Activated B cell treated with CpG ODN at 0.5 μM for 24 hours (primary cell): Measurements from ENCODE around the gene EEA1. TPM values are rescaled to one million over a fixed set of nuclear protein-coding genes. Genes with fewer than 3 reads are reported as not detected.

Source experiments
- ATAC-seq: fragments of 200-7000 bp; cut with Tn5 transposase; one replicate; pipeline ENCODE4 v1.10.0; 2021; ENCODE audit warnings: low read depth, mild to moderate bottlenecking, moderate library complexity
- CTCF ChIA-PET: fragments of 350-600 bp; sonication (Branson Sonifier 250); formaldehyde crosslinking; loops from one replicate; lab custom pipeline; 2021; ENCODE audit warnings: antibody characterized with exemption; lab: Charles Lee
- POLR2A ChIA-PET: fragments of 350-600 bp; sonication (Branson Sonifier 250); formaldehyde crosslinking; loops from one replicate; lab custom pipeline; 2021; ENCODE audit warnings: antibody characterized with exemption; lab: Charles Lee
- DNase-seq: peaks from one replicate; pipeline ENCODE4 v3.0.0; 2022
- H3K27ac Mint-ChIP-seq: one replicate; pipeline ENCODE4 v1.8.0; 2020; ENCODE audit warnings: mixed read lengths
- H3K27me3 Mint-ChIP-seq: one replicate; pipeline ENCODE4 v1.8.0; 2021; ENCODE audit warnings: mixed read lengths
- H3K36me3 Mint-ChIP-seq: one replicate; pipeline ENCODE4 v1.8.0; 2021; ENCODE audit warnings: low read depth, mixed read lengths
- H3K4me1 Mint-ChIP-seq: one replicate; pipeline ENCODE4 v1.8.0; 2021; ENCODE audit warnings: mixed read lengths
- H3K4me3 Mint-ChIP-seq: one replicate; pipeline ENCODE4 v1.8.0; 2020; ENCODE audit warnings: mild to moderate bottlenecking, mixed read lengths
- H3K9me3 Mint-ChIP-seq: one replicate; pipeline ENCODE4 v1.8.0; 2020; ENCODE audit warnings: mixed read lengths
- intact Hi-C: fragments of 100-400 bp; cut with micrococcal nuclease; formaldehyde crosslinking; loops from one replicate; pipeline ENCODE4 v1.15.1; 2024
- total RNA-seq: library from RNA; stranded (reverse); gene quantifications from 2 replicates; pipeline ENCODE4 v1.2.3, GENCODE V29; 2022
- TF ChIP-seq, protein P1 (sequence below): fragments of 200-600 bp; IDR thresholded peaks from one replicate; pipeline ENCODE4 v1.8.0; 2022; ENCODE audit warnings: antibody characterized with exemption, mild to moderate bottlenecking

The EEA1 gene
- total RNA-seq, 1 donor from 2014 or later, result 22.6 TPM

DNA sequence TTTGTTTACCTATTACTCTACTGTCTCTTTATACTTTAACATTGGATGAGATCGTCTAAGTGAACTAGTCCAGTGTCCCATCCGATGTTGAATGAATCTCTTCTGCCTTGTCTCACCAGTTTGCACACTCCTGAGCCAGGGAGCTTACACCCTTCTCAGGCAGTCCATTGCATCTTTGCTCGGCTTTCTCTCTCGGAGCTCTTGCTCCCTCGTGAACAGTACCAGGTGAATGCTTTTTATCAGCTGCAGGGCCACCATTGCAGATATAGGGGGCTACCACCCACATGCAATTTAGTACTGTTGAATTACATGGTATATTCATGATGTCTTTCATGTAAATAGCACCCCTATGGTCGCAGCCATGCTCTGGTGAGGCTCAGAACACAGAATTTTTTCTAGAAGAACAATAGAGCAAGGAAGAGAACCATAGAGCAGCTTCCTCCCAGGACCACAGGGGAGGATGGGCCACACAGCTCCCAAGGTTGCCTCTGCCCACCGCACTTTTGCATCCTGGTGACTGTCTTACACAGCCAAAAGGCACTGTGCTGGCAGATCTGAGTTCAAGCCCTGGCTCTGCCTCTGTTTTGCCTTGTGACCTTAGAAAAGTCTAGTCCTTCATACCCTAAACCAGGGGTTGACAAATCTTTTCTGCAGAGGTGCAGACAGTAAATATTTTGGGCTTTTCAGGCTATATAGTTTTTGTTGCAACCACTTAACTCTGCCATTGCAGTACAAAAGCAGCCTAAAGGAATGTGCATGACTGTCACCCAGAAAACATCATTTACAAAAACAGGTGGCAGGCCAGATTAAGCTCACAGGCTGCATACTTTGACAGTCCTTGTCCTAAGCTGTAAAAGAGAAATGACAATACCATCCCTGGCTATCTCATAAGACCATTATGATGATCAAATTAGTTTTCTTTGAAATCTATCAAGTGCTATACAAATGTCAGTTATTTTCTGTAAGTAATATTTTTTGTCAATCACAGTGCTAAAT is 190.9 kb downstream of the EEA1 start:
- Mint-ChIP-seq H3K27me3 (no peaks in the 10 kb centered on the region), H3K4me1 (no peaks in the 10 kb centered on the region), H3K36me3 (peaks cover 19% of the 10 kb centered on the region), H3K9me3 (no peaks in the 10 kb centered on the region), H3K27ac (no peak overlapping the region), H3K4me3 (no peak overlapping the region)
- DNase-seq (no peak), ATAC-seq (no peak)
- POLR2A ChIA-PET, result no interaction called here
- intact Hi-C loops, result no loop called here
- CTCF ChIA-PET, result no interaction called here
- TF ChIP-seq, protein P1, sequence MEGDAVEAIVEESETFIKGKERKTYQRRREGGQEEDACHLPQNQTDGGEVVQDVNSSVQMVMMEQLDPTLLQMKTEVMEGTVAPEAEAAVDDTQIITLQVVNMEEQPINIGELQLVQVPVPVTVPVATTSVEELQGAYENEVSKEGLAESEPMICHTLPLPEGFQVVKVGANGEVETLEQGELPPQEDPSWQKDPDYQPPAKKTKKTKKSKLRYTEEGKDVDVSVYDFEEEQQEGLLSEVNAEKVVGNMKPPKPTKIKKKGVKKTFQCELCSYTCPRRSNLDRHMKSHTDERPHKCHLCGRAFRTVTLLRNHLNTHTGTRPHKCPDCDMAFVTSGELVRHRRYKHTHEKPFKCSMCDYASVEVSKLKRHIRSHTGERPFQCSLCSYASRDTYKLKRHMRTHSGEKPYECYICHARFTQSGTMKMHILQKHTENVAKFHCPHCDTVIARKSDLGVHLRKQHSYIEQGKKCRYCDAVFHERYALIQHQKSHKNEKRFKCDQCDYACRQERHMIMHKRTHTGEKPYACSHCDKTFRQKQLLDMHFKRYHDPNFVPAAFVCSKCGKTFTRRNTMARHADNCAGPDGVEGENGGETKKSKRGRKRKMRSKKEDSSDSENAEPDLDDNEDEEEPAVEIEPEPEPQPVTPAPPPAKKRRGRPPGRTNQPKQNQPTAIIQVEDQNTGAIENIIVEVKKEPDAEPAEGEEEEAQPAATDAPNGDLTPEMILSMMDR, result no peak

DNA sequence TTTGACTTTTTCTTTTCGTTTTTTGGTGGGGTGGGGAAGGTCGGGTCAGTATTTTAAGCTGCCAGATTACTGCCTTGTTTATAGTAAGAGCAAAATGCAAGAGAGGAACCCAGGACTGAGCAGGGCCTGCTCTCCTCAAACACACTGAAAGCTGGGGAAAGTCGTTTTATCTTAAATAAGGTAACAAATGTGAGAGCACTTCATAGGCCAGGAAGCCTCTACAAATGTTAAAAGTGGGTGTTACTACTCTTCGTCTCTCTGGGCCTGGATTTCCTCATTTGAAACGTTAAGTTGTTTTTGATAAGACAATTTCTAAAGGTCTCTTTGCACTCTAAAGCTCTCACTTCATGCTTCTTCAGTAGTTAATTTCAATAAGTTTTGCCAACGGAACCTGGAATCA is 192.5 kb downstream of the EEA1 start:
- intact Hi-C loops, result no loop called here
- Mint-ChIP-seq H3K27me3 (no peaks in the 10 kb centered on the region), H3K4me3 (no peak overlapping the region), H3K36me3 (peaks cover 15% of the 10 kb centered on the region), H3K9me3 (no peaks in the 10 kb centered on the region), H3K4me1 (no peaks in the 10 kb centered on the region), H3K27ac (no peak overlapping the region)
- DNase-seq (no peak), ATAC-seq (no peak)
- CTCF ChIA-PET, result no interaction called here
- POLR2A ChIA-PET, result no interaction called here
- TF ChIP-seq, protein P1, result no peak

DNA sequence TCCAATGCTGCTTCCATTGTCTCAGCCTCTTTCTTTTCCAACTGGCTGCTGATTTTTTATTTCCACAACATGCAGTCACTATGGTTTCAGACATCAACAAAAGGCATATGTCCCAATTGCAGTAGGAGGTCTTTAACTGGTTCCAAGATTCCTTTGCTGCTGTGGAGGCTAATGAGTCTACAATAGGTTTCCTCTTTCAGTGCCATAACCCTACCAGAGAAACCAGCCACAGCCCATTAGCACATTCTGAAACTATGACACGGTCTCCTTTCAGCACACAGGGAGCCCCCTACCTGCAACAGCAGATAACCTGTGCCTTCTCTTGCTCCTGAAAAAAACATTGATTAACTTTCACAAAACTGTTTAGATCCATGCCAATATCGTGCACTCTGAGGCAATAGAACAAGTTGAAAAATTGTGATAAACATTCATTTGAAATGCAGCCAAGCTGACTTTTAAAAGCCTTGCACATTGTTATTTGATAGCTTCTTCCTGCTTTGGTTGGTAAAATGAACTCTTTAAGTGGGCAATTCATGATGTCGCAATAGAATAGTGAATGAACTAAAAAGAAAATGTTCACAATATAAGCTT is 193.9 kb downstream of the EEA1 start:
- CTCF ChIA-PET, result no interaction called here
- ATAC-seq, result no peak
- DNase-seq, result no peak
- H3K9me3 Mint-ChIP-seq, result no peaks in the 10 kb centered on the region
- intact Hi-C loops, result no loop called here
- H3K27me3 Mint-ChIP-seq, result no peaks in the 10 kb centered on the region
- POLR2A ChIA-PET, result no interaction called here
- no peak overlapping the region for H3K27ac Mint-ChIP-seq
- TF ChIP-seq, protein P1, result no peak
- no peaks in the 10 kb centered on the region for H3K4me1 Mint-ChIP-seq
- peaks cover 14% of the 10 kb centered on the region for H3K36me3 Mint-ChIP-seq
- no peak overlapping the region for H3K4me3 Mint-ChIP-seq

DNA sequence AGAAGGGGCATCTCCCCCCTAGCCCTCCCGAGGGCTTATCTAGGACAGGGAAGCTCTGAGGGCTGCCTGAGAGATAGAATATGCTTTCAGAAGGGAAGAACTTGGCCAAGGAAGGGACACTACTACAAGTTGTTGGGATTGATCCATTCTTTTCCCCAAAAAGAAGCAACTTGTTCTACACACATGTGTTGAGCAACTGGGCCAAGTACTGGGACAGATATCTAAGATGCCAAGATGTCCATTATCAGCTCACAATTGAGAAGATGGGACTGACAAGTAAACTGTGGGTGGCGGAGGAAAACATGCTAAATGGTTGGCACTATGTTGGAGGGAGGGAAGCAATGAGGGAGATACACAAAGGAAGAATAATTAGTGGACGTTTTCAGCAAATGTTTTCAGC is 195.4 kb downstream of the EEA1 start:
- Mint-ChIP-seq H3K4me3 (no peak overlapping the region), H3K4me1 (no peaks in the 10 kb centered on the region), H3K27ac (no peak overlapping the region), H3K27me3 (no peaks in the 10 kb centered on the region), H3K9me3 (no peaks in the 10 kb centered on the region), H3K36me3 (peaks cover 20% of the 10 kb centered on the region)
- no peak for DNase-seq
- ChIA-PET POLR2A (no interaction called here), CTCF (no interaction called here)
- TF ChIP-seq, protein P1, result no peak
- no peak for ATAC-seq
- intact Hi-C loops, result no loop called here

DNA sequence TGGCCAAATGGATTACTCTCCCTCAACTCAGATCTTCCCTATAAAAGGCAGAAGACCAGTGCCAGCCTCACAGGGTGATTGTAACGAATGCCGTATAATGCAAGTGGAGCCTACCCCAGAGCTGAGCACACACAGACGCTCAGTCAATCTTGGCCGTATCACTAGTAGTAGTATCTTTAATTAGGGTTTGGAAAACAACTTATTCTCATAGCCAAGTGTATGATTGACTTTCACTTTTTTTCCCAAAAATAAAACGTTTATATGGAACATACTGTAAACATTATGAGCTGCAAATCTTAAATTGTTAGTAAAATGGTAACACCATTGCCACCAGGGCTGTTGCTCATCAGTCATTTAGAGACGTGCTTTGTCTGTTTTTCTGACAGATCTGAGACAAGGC is 195.9 kb downstream of the EEA1 start:
- DNase-seq, result no peak
- ChIA-PET CTCF (no interaction called here), POLR2A (no interaction called here)
- Mint-ChIP-seq H3K4me1 (no peaks in the 10 kb centered on the region), H3K27me3 (no peaks in the 10 kb centered on the region), H3K9me3 (no peaks in the 10 kb centered on the region), H3K36me3 (peaks cover 20% of the 10 kb centered on the region), H3K27ac (no peak overlapping the region), H3K4me3 (no peak overlapping the region)
- TF ChIP-seq, protein P1, result no peak
- intact Hi-C loops, result no loop called here
- ATAC-seq, result no peak
